Endothelial cell of umbilical vein (primary cell): ENCODE measurements around the gene RSRC1.

ENCODE experiments used
- CTCF ChIP-seq, 2 donors: IDR thresholded peaks; 1 replicate in 1 of 2; 2 replicates in 1 of 2; pipeline ENCODE4 v1.5.1; 2011; ENCODE audit warnings: low read length in 2 of 2, mild to moderate bottlenecking in 2 of 2, moderate library complexity in 2 of 2, control low read depth in 1 of 2, inconsistent platforms in 1 of 2, low read depth in 1 of 2; ENCODE audit not compliant: insufficient read depth in 1 of 2; ENCODE audit errors: extremely low read depth in 1 of 2
- EZH2 ChIP-seq: IDR thresholded peaks from 2 replicates; pipeline ENCODE4 v1.6.1; 2012; ENCODE audit warnings: borderline replicate concordance, low read depth, mild to moderate bottlenecking, moderate library complexity, low read length, inconsistent platforms; ENCODE audit not compliant: severe bottlenecking
- FOS ChIP-seq: IDR thresholded peaks from 2 replicates; pipeline ENCODE4 v1.6.1; 2011; ENCODE audit warnings: mild to moderate bottlenecking, low read length, moderate library complexity, borderline replicate concordance; ENCODE audit not compliant: insufficient read depth
- MAX ChIP-seq: IDR thresholded peaks from 2 replicates; pipeline ENCODE4 v1.6.1; 2011; ENCODE audit not compliant: insufficient read depth, insufficient read length
- POLR2A ChIP-seq: IDR thresholded peaks from 2 replicates; pipeline ENCODE4 v1.6.1; 2012; ENCODE audit warnings: low read depth, mild to moderate bottlenecking, control low read depth, low read length
- POLR2AphosphoS5 ChIP-seq: IDR thresholded peaks from 2 replicates; pipeline ENCODE4 v1.6.1; 2012; ENCODE audit warnings: low read depth, mild to moderate bottlenecking, control low read depth, low read length, moderate library complexity; ENCODE audit not compliant: insufficient read depth

- TF ChIP-seq EZH2 = no peak
- TF ChIP-seq CTCF (IDR thresholded peaks at IDR 0.05; ENCODE audit: extremely low read depth in 1 of 2, insufficient read depth in 1 of 2, low read depth in 1 of 2, low read length in 2 of 2) = no peak
- TF ChIP-seq POLR2A = no peak
- no peak for TF ChIP-seq MAX
- TF ChIP-seq FOS = no peak
- no peak for TF ChIP-seq POLR2AphosphoS5
Observed at GRCh38 chr3:158463556-158463955, 353.7 kb downstream of the RSRC1 start.
